ENCODE results near the gene TBCK. TPM values are rescaled to one million over a fixed set of nuclear protein-coding genes. Genes with fewer than 3 reads are reported as not detected.

TBCK gene
- total RNA-seq, 1 experiment from 2014 or later: 22.3 TPM

GRCh38 chr4:106299977-106300376, 16.0 kb downstream of the TBCK start:
- ChIA-PET RAD21 (ENCODE audit: low non-redundant PET in 1 of 2, low total read pairs in 2 of 2, uncharacterized antibody in 2 of 2, unreplicated experiment in 2 of 2) (no interaction called here), POLR2A (no interaction called here), CTCF (no interaction called here)
- DNase-seq (ENCODE audit: low read depth, low spot score) (no peak), ATAC-seq (no peak)
- TF ChIP-seq CBX3 (IDR thresholded peaks at IDR 0.05; ENCODE audit: low read depth) (no peak), CTCF (IDR thresholded peaks at IDR 0.05 in 2 of 3, conservative IDR thresholded peaks at IDR 0.05 in 1 of 3; ENCODE audit: borderline replicate concordance in 1 of 3, insufficient read depth in 1 of 3, low read depth in 2 of 3, low read length in 2 of 3) (no peak), SIN3A (IDR thresholded peaks at IDR 0.05; ENCODE audit: low read depth) (no peak), ZNF274 (IDR thresholded peaks at IDR 0.05; ENCODE audit: low read depth, low read length) (no peak), EZH2 (IDR thresholded peaks at IDR 0.05) (no peak), JUND (IDR thresholded peaks at IDR 0.05) (no peak), EZH2phosphoT487 (IDR thresholded peaks at IDR 0.05; ENCODE audit: borderline replicate concordance) (no peak), POLR2AphosphoS5 (IDR thresholded peaks at IDR 0.05; ENCODE audit: low read depth, low read length) (no peak), SP1 (IDR thresholded peaks at IDR 0.05; ENCODE audit: low read depth) (no peak)
- intact Hi-C loops (cut with micrococcal nuclease): no loop called here
- no TSS peak for BruUV-seq (replicated peaks)
- Histone ChIP-seq H3K27me3 (ENCODE audit: insufficient read depth, low read length) (no peaks in the 10 kb centered on the region), H2AFZ (ENCODE audit: low read depth, low read length, poor library complexity, severe bottlenecking) (no peak overlapping the region), H3K4me1 (ENCODE audit: control insufficient read depth in 1 of 2, insufficient read depth in 2 of 2, low read length in 2 of 2) (no peaks in the 10 kb centered on the region), H4K20me1 (ENCODE audit: insufficient read depth) (no peaks in the 10 kb centered on the region), H3K79me2 (ENCODE audit: insufficient read depth, low read length) (no peaks in the 10 kb centered on the region; the same call in 1 of the 2 replicates), H3K27ac (ENCODE audit: low read depth, low read length) (no peak overlapping the region), H3K9me2 (ENCODE audit: insufficient read depth) (no peaks in the 10 kb centered on the region), H3K4me3 (replicated peaks in 1 of 2; ENCODE audit: low read depth in 1 of 2, low read length in 2 of 2) (no peak overlapping the region), H3K9me3 (ENCODE audit: control insufficient read depth in 1 of 2, insufficient read depth in 1 of 2, low read depth in 1 of 2, low read length in 2 of 2) (no peaks in the 10 kb centered on the region), H3K36me3 (ENCODE audit: control insufficient read depth in 1 of 2, insufficient read depth in 2 of 2, low read length in 2 of 2) (0 out of 4 replicates have a peak, but pooled peaks cover 0 to under 1% of the 10 kb centered on the region in 2 experiments), H3K9ac (ENCODE audit: low read length) (no peak overlapping the region), H3K4me2 (ENCODE audit: low read length) (no peak overlapping the region)
